Measurements from ENCODE around the gene NKX2-1. TPM values are rescaled to one million over a fixed set of nuclear protein-coding genes. Genes with fewer than 3 reads are reported as not detected.

NKX2-1 gene
- total and polyA plus RNA-seq, 10 of the 15 experiments (the other 5 are each of a cell fraction or from before 2014, with no cell fraction given): 0.03 TPM; not detected in 9

DNA sequence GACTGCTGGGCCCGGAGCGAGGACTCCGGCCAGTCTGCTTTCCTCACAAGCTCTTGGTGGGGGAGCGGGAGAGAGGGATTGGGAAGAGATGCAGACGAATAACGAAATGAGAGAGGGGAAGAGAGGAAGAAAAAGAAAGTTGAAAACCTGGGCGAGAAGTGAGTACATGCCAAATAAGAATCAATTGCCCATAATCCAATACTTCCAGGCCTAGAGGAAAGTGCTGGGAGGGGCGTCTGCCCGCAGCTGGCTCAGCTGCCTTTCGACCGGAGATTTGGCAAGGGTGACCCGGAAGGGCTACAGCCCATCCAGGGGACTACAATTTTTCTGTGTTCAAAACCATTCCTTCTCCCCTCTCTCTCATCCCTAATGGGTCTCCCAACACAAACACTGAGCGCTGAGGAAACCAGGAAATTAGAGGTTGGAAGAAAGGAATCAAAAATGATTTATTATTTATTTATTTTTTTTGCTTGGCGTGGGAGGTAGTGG is 4.9 kb downstream of the NKX2-1 start:
- no peak overlapping the region for H3K9ac ChIP-seq (ENCODE audit: control insufficient read depth, insufficient read depth, low read length)
- H3K4me2 ChIP-seq (ENCODE audit: control insufficient read depth, insufficient read depth): no peak overlapping the region
- no peak overlapping the region for H2AFZ ChIP-seq (ENCODE audit: control insufficient read depth, low read depth, low read length)
- no peak overlapping the region for H3K4me3 ChIP-seq
- H3K4me1 ChIP-seq (ENCODE audit: control insufficient read depth, insufficient read depth, low read length): no peaks in the 10 kb centered on the region
- intact Hi-C loops (cut with micrococcal nuclease; ENCODE audit: unreplicated experiment) (no loop called here), in situ Hi-C loops (cut with MboI) (no loop called here)
- peaks cover 18 to 27% of the 10 kb centered on the region in 2 experiments for H3K27me3 ChIP-seq (replicated peaks in 1 of 2; ENCODE audit: control insufficient read depth in 2 of 2, insufficient read depth in 2 of 2, low read length in 1 of 2)
- no peaks in the 10 kb centered on the region for H4K20me1 ChIP-seq (ENCODE audit: control insufficient read depth, insufficient read depth)
- 10% methylated on average over 14 of the region's 14 CpGs for WGBS (ENCODE audit: insufficient coverage, insufficient replicate concordance, low lambda C conversion rate, missing lambda C conversion rate)
- FAIRE-seq: no peak
- ChIA-PET CTCF (interaction anchor here (1.1 kb wide), 1 partner anchor 41 kb away, joined by 3 read pairs; no protein-coding TSS in a partner anchor), POLR2A (no interaction called here), SMC1A (ENCODE audit: uncharacterized antibody, unreplicated experiment) (no interaction called here), RAD21 (ENCODE audit: unreplicated experiment) (no interaction called here)
- no peaks in the 10 kb centered on the region; the same call in 2 of the 3 replicates for H3K9me3 ChIP-seq (replicated peaks; ENCODE audit: control insufficient read depth, insufficient read depth, low read length)
- no peak overlapping the region for H3K27ac ChIP-seq (ENCODE audit: control insufficient read depth, insufficient read depth)
- no peak for ATAC-seq
- H3K36me3 ChIP-seq (ENCODE audit: control insufficient read depth in 2 of 2, insufficient read depth in 2 of 2, low read length in 1 of 2): no peaks in the 10 kb centered on the region; a peak in 1 of 4 replicates
- no peaks in the 10 kb centered on the region for H3K79me2 ChIP-seq (ENCODE audit: control insufficient read depth, insufficient read depth, low read length)
- no TSS peak for BruUV-seq (replicated peaks)
- no peak for DNase-seq (ENCODE audit: low read depth, low spot score)
- TF ChIP-seq, protein P1, sequence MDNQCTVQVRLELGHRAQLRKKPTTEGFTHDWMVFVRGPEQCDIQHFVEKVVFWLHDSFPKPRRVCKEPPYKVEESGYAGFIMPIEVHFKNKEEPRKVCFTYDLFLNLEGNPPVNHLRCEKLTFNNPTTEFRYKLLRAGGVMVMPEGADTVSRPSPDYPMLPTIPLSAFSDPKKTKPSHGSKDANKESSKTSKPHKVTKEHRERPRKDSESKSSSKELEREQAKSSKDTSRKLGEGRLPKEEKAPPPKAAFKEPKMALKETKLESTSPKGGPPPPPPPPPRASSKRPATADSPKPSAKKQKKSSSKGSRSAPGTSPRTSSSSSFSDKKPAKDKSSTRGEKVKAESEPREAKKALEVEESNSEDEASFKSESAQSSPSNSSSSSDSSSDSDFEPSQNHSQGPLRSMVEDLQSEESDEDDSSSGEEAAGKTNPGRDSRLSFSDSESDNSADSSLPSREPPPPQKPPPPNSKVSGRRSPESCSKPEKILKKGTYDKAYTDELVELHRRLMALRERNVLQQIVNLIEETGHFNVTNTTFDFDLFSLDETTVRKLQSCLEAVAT (IDR thresholded peaks at IDR 0.05): no peak
- TF ChIP-seq CREB1 (IDR thresholded peaks at IDR 0.05; ENCODE audit: low read depth): no peak
- no peak for TF ChIP-seq SMAD5 (IDR thresholded peaks at IDR 0.05; ENCODE audit: low read depth)
- no peak for TF ChIP-seq ZNF687 (IDR thresholded peaks at IDR 0.05)
- TF ChIP-seq POLR2AphosphoS2 (IDR thresholded peaks at IDR 0.05; ENCODE audit: low read depth, low read length): no peak
- no peak for TF ChIP-seq RUNX3 (IDR thresholded peaks at IDR 0.05; ENCODE audit: low read length)
- TF ChIP-seq ZBTB40 (IDR thresholded peaks at IDR 0.05; ENCODE audit: borderline replicate concordance): no peak
- no peak for TF ChIP-seq ESRRA (IDR thresholded peaks at IDR 0.05; ENCODE audit: low read length)
- no peak for TF ChIP-seq NFIC (IDR thresholded peaks at IDR 0.05; ENCODE audit: low read depth, low read length)
- no peak for TF ChIP-seq POLR2AphosphoS5 (IDR thresholded peaks at IDR 0.05; ENCODE audit: low read length)
- TF ChIP-seq NR2C2 (IDR thresholded peaks at IDR 0.05; ENCODE audit: borderline replicate concordance, control insufficient read depth, insufficient read length, low read depth): no peak
- TF ChIP-seq ZNF274 (IDR thresholded peaks at IDR 0.05; ENCODE audit: insufficient read depth, insufficient read length): no peak
- TF ChIP-seq JUND (IDR thresholded peaks at IDR 0.05; ENCODE audit: low read depth, low read length): no peak
- no peak for TF ChIP-seq RBBP5 (conservative IDR thresholded peaks at IDR 0.05)
- TF ChIP-seq NRF1 (conservative IDR thresholded peaks at IDR 0.05; ENCODE audit: low read depth, low read length): no peak

Measured in GM12878 (cell line).